G401.6 (cell line): Measurements from ENCODE around the gene RD3L.
"Not testable (repeated sequence)": the region's sequence is repeated elsewhere in the genome, so short reads cannot be mapped to it uniquely, and the experiment has no call there.

Experiments
- FAIRE-seq: peaks from 2 replicates; lab custom pipeline; 2012; peaks lifted over from hg19 to GRCh38; lab: Jason Lieb, UNC

RD3L gene

DNA sequence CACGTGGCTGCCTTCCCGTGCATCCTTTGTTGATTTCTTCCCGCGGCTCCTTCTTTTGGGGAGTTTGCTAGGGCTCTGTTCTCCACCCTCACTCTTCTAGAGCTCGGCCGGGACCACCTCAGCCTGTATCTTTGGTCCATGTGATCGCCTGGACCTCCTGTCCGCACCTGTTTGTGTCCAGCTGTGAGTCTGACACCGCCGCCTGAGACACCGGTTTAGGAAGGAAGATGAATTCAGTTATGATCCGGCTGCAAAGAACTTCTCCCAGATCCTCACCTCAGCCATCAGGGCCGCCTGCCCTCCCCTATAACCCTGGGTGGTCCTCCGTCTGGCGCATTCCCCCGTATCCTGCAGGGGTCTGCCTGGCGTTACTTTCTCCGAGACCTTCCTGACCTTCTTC, 14.8 kb downstream of the RD3L start:
- FAIRE-seq: no peak

DNA sequence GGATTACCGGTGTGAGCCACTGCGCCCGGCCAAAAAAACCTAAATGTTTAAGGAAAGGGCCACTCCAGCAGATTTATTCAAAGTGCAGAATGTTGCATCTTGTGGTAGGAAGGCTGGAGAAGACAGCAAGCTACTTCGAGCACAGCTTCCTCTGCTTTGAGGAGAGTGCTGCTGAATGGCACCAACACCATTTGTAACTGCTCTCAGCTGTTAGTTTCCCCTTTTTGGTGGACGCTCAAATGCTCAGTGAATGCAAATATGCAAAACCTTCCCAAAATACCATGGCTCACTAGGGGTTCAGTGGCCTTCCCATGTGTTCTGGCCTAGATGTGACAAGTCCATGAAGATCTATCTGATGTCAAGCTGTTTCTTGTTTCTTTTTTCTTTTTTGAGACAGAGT, 17.0 kb downstream of the RD3L start:
- no peak for FAIRE-seq

DNA sequence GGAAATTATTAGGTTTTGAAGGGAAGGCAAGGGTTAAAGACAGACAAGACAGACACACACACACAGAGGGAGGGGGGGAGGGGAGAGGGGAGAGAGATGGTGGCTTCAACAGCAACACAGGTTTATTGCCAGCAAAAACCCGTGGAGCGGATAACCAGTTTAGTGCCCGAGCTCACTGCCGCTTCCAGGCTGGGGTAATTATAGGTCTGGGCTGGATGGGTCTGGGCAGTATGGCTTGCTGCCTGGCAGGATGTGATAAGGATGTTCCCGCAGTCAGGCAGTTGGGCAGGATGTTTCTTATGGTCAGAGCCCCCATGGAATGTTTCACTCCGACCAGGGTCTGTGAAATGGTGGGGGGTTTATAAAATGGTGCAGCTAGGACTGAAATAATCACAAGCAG, 18.5 kb downstream of the RD3L start:
- no peak for FAIRE-seq

DNA sequence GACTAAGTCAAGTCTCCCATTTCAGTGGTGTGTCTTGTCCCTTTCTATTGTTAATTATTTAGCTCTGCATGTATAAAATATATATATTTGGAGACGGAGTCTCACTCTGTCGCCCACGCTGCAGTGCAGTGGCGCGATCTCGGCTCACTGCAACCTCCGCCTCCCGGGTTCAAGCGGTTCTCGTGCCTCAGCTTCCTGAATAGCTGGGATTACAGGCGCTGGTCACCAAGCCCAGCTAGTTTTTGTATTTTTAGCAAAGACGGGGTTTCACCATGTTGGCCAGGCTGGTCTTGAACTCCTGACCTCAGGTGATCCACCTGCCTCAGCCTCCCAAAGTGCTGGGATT, 20.5 kb downstream of the RD3L start:
- not testable (repeated sequence) for FAIRE-seq

DNA sequence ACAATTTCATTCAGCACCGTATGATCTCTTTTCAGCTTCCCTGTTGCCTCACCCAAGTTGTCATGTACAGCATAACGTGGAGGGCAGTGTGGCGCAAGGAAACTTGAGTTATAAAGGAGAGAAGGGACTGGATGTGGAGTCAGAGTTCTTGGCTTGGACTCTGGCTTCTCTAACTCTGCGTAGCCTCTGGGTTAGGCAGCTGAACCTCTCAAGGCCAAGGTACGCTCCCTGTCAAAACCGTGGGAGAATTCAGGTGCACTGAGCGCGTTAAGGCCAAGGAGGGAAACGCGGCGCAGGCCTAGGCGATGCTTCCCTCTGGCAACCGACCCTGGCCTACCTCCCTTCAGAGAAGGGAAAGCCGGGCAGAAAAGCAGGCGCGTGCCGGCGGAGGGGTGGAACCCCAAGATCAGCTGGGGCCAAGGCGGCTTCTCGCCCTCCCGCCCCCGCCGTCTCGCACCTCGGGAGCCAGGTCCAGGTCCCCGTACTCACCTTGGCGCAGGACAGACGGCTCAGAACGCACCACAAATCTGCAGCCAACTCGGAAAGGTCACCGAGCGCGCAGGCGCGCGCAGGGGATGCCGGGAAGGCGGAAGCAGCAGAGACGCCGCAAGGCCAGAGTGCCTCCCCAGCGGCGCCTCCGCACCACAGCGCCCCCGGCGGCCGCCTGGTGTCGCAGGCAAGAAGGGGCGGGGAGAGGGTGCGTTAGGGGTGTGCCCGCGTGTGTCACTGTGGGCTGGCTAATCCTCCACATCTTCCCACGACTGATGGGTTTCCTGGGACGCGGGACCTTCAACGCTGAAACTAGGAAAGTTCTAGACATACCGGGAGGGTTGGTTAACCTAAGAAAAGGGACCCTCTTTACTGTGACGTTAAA, 21.1 kb downstream of the RD3L start:
- FAIRE-seq: peak; percentile 60

DNA sequence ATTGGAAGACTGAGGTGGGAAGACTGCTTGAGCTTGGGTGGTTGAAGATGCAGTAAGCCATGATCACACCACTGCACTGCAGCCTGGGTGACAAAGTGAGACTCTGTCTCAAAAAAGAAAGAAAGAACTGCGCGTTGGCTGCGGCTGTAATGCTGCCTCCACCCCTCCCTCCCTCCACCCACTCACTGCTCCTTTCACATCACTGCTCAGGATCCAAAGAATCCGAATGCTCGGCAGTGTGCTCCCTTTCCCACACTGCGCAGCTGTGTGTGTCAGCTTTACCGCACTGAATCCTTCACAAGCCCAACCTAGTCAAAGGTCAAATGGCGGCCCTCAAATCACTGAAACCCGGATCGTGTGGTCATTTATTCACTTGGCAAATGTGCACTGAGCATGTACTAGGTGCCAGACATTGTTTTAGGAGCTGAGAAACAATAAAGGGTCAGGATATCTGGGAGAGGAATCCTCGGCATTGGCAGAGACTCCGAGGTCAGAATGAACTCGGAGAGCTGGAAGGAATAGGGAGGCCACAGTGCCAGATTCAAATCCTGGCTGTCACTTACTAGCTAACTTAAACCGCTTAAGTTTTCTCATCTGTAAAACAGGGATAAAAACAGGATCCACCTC, 25.6 kb downstream of the RD3L start:
- FAIRE-seq: no peak

DNA sequence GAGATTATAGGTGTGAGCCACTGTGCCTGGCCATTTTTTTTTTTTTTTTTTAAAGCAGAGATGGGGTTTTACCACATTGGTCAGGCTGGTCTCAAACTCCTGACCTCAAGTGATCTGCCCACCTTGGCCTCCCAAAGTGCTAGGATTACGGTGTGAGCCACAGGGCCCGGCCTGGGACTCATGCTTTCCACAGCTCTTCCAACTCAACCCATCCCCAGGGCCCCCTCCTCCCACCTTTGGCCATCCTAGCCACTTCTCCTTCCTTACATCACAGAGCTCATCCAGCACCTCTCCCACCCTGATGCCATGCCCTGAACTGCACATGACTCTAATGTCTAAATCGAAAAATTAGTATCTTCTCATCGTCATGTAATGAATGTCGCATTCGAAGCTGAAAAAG, 26.7 kb downstream of the RD3L start:
- no peak for FAIRE-seq

DNA sequence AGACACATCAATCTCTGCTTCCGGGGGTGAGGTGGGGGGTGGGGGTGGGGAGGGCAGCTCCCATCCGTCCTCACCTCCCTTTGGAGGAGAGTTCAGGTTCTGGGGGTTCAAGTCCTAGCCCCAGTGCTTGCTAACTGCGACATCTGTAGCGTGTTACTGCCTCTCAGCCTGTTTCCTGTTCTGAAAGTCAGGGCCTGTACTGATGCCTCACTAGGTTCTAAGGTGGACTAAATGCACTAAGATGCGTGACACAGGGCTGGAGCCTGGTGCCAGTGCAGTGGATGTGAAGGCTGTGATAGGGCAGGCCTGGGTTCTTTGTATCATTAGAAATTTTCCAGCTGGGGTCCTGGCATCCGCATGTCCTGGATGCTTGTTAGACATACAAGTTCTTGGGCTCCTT, 31.3 kb downstream of the RD3L start:
- FAIRE-seq: no peak

DNA sequence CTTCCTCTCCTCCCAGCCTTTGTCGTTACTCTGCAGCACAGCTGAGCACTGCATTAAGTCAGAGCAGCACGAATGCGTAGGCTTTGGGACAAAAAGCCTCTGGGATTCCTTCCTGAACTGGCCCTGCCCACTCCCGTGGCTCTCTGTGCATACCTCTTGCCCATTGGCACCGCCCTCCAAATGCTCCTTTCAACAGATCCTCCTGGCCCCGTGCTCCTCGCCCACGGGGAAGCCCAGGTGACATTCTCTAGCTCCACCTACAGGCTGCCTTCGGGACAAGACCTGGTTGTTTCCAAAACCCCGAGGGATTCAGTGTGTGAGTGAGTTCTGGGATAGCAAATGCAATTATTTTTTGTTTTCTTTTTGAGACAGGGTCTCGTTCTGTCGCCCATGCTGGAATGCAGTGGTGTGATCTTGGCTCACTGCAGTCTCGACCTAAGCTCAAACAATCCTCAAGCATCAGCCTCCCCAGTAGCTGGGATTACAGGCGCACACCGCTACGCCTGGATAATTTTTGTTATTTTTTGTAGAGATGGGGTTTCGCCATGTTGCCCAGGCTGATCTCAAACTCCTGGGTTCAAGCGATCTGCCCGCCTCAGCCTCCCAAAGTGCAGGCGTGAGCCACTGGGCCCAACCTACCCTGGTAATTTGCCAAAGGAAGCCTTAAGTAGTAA, 31.9 kb downstream of the RD3L start:
- peak; percentile 70 for FAIRE-seq

DNA sequence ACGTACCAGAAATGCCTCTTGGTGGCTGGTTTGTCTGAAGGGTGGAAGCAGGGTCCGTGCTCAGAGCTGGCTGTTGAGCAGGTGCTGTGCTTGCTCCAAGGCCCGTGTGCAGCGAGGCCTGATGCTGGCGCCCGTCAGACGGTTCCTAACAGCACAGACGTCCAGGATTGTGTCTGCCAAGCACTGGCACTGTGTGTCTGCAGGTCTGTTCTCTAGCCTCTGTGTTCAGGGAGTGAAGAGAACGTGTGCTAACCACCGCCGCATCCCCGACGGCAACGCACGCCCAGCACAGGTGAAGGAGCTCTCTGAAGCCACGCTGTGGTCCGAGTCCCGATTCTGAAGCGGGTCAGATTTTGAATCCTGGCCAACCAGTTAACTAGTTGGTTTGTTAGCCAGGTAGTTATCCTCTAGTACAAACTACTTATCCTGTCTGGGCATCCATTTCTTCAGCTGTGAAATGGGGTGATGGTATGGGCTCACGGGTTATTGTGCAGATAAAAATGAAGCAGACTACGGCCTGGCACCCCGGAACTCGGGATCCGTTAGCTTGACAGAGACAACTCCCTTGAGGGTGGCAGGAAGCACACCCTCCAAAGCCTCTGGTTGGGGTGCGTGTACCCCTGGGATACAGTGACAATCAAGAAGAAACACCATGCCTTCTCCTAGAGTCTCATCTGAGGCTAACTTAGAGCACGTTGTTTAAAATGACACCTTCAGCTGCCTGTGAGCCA, 32.6 kb downstream of the RD3L start:
- FAIRE-seq: no peak

DNA sequence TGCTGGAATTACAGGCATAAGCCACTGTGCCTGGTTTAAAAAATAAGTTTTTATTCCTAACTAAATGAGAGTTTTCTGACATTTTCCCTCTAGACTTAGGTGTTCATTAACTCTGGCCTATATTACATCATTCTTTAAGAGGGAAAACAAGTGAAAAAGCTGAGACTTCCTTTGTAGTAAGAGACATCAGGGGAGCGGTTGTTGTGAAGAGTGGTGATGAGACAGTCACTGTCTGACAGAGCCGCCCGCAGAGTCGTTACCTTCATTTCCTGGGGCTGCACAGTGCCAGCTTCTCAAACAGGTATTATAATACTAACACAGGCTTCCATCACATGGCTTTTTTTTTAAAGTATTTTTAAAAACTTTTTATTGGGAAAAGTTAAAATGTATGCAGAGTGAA, 33.7 kb downstream of the RD3L start:
- no peak for FAIRE-seq

DNA sequence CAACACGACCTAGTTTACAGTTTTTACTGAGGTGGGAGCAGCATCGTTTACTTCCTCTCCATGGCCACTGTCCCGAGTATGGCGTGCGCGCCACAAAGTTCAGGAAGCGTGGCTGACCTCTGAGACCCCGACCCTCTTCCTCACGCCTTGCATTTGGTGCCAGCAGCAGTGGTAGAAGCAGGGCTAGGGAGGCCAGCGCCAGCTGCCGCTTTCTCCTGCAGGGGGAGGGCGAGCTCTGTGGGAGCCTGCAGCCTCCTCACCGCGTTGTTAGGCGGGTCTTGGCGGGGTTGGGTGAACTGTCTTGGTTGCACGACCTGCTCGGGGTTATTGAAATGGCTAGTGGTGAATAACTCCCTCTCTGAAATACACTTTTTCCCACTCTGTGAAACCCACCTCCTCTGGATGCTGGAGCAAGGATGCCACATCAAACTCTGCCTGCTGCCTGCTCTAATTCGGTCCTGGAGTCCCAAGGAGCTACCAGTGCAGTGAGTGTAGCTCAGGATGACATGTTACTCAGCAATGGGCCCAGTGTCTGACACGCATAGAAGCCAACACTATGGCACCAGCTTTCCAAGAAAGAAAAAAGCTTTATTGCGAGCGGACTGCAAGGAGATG, 36.4 kb downstream of the RD3L start:
- FAIRE-seq: no peak

DNA sequence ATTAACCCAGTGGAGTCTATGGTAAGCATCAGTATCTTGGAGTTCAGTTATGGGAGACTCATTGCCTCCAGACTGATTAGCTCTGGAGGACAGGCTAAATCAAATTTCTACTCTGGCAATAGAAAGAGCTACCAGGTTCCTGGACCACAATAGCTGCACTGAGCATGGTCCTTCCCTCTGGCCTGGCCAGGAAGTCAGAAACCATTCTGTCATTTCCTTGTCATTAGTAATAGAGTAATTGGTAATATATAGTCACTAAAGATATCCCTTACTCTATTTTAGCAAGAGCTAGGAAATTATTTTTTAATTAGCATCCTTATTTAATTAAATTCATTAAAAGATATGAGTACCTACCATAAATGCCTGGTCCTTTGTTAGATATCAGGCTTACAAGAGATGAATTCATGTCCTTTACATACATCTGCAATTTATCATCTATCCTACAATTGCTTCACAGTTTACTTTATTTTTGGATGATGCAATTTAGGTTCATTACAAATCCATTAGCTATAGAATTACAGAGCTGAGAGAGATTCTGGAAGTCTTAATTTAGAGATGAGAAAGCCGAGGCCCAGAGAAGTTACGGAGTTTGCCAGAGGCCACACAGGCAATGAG, 37.7 kb downstream of the RD3L start:
- no peak for FAIRE-seq

DNA sequence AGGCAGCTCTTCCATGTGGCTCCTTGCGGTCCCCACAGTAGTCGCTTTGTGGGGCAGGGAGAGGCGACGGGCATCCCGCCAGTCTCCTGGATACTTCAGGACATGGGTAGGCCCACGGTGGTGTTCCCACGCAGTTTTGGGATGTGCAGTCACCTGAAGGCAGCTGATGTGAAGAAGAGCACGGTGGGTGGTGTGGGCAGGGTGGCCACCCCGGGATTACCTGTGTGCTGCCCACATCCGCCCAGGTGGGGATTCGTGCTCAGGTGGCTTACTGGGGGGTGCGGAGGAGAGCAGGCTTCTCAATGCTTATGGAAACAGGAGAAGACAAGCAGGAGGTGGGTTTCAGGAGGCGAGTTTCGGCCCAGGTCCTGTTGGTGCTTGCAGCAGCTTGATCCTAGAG, 42.5 kb downstream of the RD3L start:
- no peak for FAIRE-seq

DNA sequence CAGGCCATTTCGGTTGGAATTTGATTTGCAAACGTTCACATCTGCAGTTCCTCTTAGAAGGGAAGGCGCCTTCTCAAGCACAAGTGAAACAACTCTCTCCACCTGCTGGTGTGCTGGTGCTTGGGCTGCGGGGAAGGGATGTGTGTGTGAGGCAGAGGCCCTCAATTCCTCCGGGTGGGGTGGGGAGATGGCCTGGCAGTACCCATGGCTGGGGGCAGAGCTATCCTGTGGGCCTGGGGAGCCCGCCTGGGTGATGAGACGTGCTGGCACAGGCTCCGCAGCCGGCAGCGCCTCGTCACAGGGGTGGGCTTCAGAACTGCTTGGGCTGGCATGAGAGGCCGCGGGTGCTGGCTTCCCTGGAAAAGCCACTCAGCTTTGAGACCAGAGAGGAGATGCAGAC, 43.0 kb downstream of the RD3L start:
- FAIRE-seq: no peak

DNA sequence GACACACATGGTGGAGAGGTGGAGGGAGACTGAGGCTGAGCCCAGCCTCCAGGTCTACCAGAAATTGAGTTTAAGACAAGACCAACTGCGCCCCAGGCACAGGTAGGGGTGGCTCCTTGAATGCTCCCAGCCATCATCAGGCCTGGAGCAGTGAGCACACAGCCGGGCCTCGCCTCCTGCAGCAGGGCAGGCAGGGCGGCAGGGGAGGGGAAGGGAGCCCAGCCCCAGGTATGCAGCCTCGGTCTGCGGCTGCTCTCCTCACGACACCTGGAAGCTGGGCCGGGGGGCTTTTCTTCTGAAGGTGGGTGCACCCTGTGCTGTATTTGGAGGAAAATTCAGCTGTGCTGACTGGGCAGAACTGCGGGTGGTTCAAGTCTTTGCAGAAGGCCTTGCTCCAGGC, 43.6 kb downstream of the RD3L start:
- FAIRE-seq: no peak

DNA sequence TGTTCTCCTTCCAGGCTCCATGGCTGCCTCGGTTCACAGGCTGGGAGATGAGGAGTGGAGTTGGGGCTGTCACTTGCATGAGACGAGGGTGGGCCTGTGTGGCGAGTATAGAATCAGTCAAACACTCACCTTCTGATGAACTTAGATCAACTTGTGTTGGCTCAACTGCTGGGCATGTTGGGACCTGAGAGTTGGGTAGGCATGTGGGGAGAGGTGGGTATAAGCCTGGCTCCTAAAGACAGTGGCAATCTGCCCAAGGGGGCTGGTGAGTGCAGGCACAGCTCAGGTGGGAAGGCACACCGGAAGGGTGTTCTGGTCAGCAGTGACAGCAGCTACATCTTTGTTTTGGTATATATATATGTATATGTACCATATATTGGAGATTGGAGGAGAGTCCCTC, 44.1 kb downstream of the RD3L start:
- no peak for FAIRE-seq

DNA sequence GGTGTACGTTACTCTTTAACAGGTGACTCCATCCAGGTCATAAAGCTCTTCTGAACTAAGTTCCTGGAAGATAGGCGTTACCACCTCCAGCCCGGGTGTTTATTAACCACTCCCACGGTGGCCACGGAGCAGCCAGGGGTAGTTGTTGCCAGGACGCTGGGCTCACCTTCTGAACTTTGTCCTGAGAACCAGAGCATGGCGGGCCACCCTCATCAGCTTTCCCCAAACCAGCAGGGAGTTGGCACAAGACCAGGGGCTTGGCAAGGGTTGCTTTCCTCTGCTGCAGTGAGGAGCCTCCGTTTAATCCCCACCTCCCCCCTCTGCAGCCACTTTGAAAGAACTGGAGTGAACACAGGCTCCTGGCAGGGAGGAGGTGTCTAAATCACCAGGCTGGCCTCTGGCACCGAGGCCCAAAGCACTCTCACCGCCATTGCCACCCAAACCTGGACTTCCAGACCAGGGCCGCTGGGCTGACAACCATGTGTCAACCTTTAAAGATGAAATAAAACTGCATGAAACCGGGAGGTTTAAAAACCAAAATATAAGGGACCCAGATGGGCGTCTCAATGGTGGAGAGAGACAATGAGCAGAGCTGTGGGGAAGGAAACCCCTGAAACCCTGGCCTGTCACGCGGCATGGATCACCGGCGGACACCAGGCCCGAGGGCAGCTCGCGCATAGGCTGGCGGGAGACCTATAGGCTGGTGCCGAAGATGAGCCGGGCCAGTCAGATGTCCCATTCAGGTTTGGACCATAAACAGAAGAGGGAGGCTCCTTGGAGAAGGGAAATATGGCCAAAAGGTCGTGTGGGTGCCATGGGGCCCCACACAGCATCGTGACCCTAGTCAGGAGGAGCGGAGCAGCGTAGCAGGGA, 45.0 kb downstream of the RD3L start:
- no peak for FAIRE-seq

DNA sequence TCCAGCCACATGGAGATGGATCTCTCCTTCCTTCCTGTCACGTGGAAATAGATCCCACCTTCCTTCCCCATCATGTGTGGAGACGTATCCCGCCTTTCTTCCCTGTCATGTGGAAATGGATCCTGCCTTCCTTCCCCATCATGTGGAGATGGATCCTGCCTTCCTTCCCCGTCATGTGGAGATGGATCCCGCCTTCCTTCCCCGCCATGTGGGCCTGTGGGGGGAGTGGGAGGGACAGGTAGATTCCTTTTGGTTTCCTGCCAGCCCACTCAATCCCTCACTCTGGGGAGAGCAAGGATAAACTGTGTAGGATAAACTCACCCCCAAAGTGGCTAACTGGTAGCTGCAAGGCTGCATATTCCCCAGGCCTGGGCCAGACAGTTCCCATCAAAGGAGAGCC, 45.8 kb downstream of the RD3L start:
- FAIRE-seq: no peak

DNA sequence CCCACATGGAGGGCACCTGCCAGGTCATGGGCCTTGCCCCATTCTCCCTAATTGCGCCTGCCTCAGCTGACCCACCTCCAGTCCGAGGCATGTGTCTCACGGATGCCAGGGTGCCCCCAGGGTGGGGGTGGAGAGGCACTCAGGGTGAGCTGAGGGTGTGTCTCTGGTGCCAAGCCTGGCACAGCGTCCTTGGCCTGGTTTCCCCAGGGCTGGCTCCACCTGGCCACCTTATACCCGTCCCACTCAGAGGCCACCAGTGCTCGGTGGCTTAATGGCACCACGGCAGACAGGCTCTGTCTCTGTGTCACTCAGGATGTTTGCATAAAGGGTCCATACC, 47.6 kb downstream of the RD3L start:
- FAIRE-seq: no peak

DNA sequence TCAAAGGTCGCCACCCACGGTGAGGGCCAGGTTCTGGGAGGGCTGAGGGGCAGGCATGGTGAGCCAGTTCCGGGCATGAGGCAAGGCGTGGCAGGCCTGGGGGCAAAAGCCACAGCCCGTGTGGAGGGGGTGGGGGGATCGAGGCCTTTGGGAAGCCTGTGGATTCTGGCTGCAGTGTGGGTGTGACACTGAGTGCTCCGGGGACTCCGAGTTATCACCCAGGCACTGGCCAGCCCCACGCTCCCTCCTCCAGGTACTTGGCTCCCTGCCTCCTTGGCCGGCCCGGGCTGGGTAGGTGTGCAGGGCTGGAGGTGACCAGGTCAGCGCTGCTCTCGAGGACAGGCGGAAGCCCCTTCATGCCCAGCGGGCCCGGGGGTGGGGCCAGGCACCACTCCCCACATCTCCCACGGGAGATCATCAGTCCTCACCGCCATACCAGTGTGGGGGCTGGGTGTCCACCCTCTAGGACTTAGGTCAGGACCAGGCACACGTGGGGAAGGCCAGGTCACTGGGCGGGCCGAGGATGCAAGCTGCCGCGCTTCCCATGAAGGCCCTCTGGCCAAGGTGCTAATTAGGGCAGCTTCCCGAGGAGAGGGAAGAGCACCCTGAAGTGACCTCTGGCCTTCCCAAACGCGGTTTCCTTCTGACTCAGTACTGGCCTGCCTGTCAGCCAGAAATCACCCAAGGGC, 48.2 kb downstream of the RD3L start:
- no peak for FAIRE-seq
